HG03159 (cell line): ENCODE data around the gene DTD1.

Experiments used
- ATAC-seq: cut with Tn5 transposase; IDR thresholded peaks from one replicate; pipeline ENCODE4 v1.9.1; 2021; ENCODE audit warnings: mild to moderate bottlenecking, moderate library complexity; ENCODE audit not compliant: unreplicated experiment

DTD1 gene

DNA sequence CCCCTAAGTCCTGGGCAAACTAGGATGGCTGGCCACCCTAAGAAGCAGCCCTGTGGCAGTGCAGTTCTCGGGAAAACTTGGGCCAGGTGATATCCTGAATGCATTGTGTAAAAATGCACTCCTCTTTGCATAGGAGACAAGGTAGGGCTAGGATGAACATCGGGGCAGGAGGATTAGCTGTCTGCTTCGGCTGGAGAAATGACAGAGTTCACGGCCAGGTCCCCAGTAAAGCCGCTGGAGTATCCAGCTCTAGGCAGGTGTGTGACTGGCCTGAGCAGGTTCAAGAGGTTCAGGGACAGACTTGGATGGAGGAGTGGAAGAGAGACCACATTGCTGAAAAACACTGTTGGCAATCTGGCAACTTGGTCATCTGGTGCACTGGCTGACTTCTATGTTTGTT, 26.4 kb downstream of the DTD1 start:
- ATAC-seq, result no peak

DNA sequence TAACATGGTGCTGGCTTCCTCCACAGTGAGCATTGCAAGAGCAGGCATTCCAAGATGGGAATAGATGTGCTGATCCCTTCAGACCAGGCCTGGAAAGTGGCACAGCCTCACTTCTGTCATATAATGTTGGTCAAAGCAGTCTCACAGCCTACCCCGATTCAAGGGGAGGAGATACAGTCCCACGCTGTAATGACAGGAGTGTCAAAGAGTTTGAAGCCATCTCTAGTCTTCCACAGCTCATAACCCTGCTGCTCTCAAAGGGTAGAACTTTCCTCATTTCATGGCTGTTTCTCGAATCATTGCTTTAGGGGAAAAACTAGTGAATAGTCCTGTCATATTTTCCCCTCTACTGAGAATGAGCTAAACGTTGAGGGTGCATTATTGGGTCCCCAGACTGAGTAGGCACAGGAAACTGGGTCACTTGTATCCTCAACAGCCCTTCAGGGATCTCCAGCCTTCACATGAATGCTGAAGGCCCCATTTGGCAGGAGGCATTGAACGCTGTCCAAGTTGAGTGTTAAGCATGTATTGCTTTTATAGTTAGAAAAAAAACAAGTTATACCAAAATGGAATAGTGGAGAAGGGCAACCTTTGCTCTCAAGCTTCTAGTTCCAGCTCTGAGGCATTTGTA, 27.3 kb downstream of the DTD1 start:
- no peak for ATAC-seq

DNA sequence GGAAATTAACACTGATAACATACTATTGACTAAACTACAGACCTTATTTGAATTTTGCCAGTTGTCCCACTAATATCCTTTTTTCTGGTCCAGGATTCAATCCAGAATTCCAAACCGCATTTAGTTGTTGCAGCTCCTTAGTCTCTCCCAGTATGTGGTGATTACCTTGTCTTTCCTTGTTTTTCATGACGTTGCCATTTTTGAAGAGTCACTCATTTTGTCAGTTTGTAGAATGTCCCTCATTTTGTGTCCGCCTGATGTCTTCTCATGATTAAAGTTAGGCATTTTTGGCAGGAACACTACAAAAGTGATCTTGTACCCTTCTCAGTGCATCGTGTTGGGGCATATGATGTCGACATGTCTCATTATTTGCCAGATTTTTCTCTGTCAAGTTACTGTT, 33.1 kb downstream of the DTD1 start:
- ATAC-seq, result no peak

DNA sequence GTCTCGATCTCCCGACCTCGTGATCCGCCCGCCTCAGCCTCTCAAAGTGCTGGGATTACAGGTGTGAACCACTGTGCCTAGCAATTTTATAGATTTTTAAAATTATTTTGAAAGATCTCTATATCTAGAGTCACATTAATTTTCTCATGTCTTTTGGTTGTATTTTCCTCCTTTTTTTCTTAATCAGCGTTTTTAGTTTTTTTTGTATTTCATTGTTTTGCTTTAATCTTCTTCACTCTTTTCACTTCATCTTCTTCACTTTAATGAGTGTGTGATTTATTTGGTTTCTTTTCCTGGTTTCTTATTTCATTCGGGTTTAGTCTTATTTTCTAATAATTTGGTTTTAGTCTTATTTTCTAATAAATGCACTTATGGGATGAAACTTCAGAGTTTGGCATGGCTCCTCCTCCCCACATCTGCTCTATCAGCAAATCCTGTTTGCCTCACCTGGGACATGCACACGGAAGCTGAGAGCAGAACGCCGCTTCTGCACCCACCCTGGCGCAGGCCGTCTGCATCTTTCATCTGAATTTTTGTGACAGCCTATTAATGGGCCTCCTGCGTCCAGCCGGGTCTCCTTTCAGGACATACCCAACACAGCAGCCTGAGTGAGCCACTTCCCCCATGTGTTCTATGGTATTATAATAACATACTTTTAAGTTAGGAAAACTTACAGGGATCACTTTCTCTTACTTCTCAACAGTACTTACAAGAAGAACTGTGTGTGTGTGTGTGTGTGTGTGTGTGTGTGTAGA, 35.5 kb downstream of the DTD1 start:
- ATAC-seq, result no peak

DNA sequence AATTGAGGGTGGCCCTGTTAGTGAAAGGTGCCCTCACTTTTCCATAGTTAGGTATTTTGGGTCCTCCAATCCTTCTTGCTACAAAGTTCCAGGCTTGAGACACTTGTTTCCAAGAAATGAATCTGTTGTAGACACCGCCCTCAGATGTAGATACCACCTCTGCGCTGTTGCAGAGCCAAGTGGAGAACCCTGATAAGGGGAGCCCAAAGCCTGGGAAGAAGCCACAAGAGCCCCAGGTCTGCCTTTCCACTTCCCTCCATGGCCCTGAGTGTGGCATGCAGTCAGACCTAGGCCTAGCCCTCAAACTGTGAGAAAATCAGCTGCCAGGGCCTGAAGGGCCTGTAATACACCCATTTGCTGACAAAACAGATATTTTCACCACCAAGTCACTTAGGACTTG, 37.1 kb downstream of the DTD1 start:
- ATAC-seq, result no peak

DNA sequence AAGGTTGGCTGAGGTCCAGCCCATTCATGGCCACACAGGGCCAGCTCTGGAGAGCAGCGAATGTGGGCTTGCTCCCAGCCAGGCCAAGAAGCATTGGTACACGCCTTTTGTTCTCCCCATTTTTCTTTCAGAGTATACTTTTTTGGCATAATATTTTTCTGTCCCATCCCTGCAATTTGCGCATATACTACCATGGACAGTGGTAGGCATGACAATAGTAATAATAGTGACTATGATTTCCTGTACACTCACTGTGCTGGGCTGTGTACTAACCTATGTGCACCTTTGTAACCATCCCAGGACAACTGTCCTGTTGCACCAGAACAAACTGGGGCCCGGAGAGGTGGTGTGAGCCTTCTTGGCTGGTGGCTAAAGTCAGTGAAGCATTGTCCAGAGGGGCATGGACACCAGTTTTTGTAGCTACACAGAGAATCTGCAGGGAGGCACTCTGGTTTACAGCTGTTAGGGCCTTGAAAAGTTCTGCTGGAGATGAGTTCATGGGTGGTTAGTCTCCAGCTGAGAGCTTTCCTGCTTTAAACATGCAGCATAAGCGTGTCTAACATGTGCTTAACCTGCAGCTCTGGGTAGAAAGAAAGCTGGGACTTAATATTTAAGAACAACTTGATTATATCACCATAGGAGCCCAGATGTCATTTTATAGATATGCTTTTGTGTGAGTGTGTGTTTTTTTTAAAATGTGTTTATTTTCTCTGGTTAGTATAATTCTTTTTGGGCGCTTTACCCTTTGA, 38.2 kb downstream of the DTD1 start:
- ATAC-seq, result no peak

DNA sequence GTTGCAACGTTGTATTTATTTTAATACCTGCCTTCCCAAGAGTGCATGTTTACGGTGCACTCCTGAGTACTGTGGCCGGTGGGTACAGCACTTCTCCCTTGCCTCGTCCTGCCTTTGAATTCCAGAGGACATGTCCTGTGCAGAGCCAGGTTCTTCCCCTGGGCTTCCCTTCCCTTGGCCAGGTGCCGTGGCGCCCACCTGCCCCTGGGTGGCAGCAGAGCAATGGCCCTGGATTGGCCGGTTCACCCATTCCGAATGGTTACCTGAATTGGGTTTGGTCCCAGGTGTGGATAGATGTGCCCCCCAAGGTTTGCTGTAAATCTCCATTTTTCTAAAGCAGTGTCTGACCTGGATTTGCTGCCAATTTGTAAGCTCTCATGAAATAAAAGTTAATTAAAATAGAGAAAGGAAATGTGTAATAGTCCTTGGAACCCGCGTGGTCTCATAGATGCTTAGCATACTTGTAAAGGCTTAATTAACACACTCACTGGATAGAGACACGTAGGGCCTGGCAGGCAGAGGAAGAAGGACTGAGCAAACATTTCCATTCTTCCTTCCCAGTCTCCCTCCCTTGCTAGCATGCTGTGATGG, 40.6 kb downstream of the DTD1 start:
- no peak for ATAC-seq

DNA sequence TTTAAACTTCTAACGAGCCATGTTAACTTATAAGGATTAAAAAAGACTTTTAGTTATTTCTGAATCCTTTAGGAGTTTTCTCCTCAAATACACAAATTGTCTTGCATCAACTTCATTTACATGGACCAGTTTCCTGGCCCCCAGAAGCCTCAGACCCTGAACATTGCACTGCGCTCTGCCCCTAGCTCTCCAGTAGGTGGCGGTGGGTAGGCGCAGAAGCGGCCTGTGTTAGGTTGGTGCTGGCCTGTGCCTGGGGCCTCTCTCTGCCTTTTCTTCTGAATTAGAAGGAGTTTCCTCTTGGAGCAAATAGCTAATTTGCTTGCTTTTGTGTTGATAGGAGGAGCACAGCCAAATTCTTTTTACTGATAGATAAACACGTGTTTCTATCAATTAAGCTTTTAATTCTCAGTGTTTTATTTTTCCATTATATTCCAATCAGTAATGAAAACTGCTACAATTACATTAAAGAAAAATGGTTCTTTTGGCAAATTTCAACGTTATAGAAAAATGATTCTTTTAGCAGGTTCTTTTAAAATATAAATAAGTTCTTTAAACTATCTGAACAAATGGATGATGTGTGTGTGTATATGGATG, 44.4 kb downstream of the DTD1 start:
- ATAC-seq, result peak; percentile 89

DNA sequence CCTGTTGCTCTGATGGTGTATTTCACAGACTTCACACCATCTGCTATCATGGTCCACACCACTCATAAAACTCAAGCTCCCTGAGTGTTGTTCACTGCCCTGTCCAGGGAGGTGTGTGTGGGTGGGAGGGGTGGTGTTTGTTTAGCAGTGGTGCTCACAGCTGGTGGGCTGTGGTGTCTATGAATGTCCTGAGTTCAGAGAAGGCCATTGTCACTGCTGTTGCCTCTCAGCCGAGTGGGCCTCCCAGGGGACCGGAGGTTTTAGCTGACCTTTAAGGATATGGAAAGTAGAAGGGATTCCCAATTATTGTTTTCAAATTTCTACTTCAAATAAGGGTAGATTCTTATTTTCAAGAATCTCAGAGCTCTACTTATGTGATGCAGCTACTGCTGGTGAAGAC, 45.6 kb downstream of the DTD1 start:
- no peak for ATAC-seq

DNA sequence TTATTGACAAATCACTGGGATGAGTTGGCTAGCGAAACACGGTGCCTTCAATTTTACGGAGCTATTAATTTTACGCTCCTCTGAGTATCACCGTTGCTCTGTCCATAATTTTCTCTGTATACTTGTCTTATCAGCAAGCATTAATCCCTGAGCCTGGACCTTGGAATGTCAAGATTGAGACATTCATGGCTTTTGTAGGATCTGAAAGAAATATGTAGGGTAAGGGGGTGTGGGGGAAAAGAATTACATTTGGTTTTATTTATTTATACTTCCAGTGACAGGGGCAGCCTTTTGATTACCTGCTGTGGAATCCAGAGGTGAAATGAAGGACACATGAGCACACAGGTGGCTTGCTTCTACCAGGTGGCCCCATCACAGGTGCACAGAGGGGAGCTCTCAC, 46.6 kb downstream of the DTD1 start:
- ATAC-seq, result no peak

DNA sequence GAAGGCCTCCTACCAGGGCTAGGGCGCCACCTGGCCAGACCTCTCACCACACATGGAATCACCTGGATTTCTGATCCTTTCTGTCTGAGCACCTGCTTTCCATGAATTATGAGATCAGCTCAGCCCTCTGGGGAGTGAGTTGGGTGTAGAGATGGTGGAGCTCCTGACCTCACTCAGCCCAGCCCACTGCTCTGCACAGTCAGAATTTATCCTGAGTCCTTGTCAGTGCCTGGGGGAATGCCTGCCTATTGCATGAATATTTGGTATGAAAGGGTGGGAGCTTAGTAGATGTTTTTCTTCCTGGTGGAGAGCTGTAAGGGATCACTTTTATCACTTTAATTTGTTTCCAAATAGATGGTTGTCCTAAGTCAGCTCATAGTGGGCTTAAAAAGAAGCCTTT, 47.5 kb downstream of the DTD1 start:
- no peak for ATAC-seq

DNA sequence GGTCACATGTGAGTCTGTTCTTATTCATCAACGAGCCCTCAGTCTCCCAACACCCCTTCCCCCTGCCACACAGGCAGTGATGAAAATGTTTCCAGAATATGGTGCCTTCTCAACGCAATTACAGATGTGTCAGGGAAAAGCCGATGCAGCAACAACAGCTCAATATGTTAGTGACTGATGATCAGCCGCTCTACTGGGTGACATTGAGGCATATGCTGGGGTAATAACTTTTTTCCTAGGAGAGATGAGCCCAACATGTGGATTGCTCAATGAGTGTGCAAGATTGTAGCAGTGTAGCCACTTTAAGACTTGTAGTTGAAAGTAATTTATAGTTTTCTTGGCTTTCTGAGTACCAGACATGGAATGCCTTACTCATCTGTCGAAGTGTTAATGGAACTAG, 49.4 kb downstream of the DTD1 start:
- ATAC-seq, result no peak

DNA sequence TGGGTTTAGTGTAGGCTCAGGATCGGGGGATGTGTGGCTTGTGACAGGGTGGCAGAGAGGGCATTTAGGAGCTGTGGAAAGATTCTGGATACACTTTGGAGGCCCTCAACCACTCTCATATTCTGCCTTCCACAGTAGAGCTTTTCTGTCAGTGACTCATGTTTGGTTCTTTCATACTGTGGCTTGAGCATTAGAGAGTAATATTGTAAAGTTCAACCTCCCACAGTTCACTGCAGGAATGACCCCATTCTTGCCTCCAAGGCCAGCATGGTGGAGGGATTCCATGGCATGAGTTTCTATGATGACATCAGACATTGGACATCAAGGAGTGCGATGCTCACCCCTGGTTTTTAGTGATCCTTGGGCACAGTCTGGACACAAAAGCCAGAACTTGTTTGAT, 50.9 kb downstream of the DTD1 start:
- no peak for ATAC-seq

DNA sequence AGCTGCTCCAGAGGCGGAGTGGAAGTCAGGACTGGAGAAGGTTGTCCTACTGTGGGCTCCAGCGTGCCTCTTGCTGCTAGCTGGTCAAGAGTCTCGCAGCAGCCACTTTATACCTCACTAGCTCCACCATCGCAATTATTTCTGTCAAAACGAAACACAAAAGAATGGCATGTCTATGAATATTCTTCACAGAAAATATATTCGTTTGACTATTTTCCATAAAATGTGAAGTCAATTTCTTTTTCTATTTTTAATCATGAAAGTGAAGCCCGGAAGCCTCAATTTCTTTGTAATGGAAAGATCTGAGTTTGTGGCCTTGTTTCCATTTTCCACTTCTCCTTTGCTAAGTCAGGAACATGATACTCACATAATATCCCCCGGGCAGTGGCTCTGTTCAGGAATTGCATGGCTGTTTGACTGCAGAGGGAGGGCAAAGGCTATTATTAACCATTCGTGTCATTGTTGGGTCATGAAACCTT, 51.7 kb downstream of the DTD1 start:
- no peak for ATAC-seq

DNA sequence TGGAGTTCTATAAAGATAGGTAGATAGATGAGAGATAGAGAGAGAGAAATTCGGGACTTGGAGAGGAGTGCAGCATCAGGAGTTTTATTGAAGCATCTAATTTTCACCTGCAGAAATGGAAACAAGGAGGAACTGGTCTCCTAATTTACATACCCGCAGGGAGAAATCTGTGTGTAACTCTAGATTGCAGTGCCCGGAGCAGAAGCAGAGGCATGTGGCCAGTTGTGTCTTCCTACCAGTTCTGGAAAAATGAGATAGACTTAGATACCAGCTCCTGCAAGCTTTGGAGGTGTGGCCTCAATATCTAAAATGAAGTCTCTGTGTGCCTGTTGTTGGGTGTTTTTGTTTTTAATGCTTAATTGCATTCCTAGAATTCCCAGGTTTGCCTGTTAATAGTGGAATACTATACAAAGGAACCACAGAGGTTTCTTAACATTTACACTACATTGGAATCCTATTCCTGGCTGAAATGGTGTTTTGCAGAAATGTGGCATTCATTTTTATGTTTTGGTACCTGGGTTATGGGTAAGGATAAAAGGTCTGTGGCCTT, 57.4 kb downstream of the DTD1 start:
- ATAC-seq, result no peak

DNA sequence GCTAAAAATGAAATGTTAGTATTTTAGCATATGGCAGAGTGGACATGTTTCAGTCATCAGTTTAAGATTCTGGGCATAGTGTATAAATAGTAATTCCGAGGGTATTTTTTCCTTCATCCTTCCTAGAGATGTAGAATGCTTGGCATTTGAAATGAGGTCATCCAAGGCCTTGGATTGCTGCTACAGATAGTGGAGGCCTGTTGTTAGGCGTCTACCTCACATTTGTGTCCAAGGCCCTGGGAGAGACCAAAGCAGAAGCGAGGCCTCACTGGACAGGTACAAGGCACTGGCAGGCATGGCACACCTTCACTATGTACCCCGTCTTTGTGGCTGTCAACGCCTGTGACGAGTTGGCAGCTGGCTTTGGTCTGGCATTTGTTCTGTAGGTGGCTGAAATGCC, 58.0 kb downstream of the DTD1 start:
- no peak for ATAC-seq

DNA sequence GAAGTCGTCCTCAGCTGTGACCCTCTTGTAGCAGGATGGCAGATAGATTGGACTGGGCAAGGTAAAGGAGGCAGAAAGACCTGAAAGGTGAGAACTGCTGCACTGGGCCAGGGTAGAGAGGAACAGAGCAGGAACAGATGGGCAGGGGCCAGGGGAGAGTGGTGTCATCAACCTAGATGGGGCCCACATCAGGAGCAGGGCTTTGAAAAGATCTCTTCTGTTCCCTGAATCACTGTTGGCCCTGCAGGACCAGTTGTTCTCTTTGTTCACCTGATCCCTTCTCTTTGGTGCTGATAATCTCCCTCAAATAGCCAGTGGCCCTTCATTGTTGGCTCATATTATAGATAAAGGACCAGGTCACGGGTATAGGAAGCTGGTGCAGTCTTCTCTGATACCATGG, 59.9 kb downstream of the DTD1 start:
- ATAC-seq, result no peak

DNA sequence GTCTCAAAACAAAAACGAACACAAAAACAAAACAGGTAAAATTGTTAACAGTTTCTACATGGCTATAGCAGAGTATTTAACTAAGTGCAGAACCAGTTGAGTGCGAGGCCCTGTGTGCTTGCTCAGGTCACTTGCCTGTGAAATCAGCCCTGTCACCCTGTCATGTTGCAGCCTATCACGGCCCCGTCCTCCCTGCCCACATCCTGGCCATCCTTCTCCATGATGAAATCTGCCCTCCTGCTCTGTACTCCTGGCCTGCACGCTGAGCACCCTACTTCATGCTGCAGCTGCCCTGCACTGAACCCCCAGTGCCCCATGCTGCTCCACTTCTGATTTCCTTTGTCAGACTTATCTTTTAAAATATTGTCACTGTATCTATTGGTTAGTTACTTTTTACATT, 62.4 kb downstream of the DTD1 start:
- no peak for ATAC-seq

DNA sequence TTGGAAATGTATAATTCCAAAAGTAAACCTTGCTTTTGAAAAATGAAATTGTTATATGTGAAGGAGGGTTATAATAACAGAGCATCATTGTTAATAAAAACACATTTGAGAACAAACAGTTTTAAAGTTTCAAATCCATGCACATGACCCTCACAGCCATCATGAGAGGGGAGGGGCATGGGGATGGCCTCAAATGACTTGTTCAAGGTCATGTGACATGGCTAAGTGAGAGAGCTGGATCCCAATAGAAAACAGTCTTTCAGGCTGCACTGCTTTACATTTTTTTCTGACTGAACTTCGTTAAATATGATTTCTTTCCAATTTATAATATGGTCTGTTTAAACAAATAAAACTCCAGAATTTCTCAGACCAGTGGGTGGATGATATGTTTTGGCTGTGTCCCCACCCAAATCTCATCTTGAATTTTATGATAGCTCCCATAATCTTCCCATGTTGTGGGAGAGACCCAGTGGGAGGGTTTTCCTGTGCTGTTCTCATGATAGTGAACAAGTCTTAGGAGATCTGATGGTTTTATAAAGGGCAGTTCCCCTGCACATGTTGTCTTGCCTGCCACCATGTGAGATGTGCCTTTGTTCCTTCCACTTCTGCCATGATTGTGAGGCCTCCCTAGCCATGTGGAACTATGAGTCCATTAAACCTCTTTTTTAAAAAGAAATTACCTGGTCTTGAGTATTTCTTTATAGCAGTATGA, 66.0 kb downstream of the DTD1 start:
- ATAC-seq, result no peak

DNA sequence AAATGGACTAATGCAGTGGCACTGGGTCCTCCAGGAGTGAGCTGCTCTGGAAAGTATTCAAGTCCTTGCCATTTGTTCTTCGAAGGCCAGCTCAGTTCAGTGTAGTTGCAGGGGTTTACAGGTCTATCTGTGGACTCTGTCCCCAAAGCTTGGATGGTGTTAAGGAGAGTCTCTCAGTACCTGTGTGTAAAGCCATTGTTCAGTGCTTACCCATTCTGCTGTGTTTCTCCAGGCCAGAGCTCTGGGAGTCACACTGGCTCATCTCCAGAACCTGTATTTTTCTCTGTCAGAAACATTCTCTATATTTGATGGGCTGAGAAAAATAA, 66.6 kb downstream of the DTD1 start:
- ATAC-seq, result no peak

DNA sequence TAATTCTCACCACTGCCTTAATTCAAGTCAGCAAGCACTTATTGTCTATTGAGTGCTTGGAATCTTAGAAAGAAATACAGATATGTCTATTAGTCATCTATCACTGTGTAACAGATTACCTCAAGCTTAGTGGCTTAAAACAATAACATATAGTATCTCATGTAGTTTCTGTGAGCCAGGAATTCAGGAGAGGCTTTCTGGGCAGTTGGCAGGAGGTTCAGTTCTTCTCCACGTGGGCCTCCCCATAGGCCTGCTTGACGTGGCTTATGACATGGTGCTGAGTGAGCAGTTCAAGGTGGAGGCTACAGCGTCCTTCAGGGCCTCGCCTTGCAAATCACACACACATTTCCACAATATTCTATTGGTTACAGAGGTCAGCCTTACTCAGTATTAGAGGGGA, 69.7 kb downstream of the DTD1 start:
- no peak for ATAC-seq
